UCSD-AML1 (cell line): ENCODE measurements around the gene MOB1B.
"Not testable (repeated sequence)": the region's sequence is repeated elsewhere in the genome, so short reads cannot be mapped to it uniquely, and the experiment has no call there.

Experiments
- DNase-seq: peaks from one replicate; lab custom pipeline; 2025; ENCODE audit not compliant: unreplicated experiment; lab: John Stamatoyannopoulos, UW

MOB1B gene

DNA sequence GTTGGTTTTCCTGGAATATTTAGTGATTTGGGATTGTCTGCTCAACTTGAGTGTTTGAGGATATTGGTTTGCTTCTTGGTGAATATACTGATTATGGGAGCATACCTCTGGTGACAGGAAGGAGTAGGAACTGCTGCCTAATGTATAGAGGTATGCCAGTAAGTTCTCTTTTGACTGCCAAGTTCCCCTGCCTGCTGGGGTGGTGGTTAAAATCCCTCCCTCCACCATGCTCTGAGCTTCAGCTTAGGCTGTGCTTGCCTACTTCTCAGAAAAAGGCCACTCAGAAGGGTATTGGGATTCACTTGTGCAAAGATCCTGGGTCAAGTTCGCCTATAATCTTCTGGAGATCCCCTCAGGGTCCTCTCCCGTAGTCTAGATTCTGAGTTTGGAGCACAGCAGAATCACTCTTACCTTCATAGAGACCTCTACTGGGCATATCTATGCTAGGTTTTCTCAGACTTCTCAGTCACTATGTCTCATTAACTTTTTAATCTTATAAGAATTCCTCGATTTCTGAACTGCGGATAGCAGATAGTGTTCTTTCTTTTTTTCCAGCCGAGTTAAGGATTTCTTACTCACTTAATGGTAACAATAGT is 46.6 kb downstream of the MOB1B start:
- DNase-seq = no peak

DNA sequence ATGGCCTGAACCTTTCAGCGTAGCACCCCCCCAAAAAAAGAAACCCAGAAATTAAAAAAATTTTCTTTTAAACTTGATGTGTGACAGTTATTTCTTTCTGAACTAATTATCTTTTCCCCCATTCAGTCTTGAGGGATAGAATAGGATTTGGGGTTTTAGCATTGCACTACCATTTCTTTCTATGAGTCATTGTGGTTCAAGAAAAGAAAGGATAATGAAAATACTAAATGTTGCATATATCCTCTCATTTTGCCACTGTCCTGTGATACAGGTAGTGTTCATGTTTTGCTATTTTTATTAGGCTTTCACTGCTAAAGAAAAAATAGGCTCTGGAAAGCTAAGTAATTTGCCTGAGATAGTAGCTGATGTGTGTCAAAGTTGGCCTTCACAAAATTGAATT is 51.9 kb downstream of the MOB1B start:
- DNase-seq = no peak

DNA sequence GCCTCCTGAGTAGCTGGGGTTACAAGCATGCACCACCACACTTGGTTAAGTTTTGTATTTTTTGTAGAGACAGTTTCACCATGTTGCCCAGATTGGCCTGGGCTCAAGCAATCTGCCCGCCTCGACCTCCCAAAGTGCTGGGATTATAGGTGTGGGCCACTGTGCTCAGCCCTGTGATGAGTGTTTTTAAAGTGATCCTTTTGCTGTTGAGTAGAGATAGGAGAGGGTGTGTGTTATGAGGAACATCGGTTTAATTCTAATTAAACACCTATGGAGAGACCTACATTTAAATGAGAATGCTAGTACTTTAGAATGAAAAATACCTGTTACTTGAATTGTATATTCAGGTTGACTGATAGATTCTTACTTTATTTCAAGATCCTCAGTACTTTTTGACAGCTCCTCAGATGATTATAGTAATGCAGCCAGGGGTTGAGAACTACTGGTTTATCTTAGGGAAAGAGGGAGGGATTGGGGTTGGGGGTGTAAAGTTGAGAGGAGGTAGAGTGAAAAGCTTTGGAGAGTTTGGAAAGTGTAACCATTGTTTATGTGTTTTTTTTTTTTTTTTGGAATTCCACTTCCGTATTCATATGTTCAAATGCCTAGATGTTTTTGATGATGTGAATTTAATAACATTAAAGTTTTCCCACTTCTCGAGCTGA is 54.5 kb downstream of the MOB1B start:
- no peak for DNase-seq

DNA sequence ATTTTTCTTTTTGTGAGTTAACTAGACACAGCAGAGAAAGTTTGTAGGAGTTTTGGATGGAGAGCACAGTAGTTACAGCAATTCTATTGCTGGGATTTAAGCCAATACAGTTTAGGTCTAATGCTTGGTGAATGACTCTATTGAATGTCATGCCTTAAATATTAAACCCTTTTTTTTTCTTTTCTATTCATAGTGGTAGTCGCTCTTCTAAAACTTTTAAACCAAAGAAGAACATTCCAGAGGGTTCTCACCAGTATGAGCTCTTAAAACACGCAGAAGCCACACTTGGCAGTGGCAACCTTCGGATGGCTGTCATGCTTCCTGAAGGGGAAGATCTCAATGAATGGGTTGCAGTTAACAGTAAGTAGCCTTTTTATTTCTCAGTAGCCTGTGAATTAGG is 56.5 kb downstream of the MOB1B start:
- no peak for DNase-seq

DNA sequence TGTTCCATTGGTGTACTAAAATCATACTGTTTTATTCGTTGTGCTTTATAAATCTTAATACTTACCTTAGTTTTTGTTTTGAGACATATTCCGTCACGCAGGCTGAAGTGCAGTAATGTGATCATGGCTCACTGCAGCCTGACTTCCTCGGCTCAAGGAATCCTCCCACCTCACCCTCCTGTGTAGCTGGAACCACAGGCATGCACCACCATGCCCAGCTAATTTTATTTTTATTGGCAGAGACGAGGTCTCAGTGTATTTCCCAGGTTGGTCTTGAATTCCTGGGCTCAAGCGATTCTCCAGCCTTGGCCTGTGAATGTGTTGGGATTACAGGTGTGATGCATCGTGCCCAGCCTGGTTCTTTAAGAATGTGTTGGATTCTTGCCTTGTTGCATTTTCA is 66.9 kb downstream of the MOB1B start:
- no peak for DNase-seq

DNA sequence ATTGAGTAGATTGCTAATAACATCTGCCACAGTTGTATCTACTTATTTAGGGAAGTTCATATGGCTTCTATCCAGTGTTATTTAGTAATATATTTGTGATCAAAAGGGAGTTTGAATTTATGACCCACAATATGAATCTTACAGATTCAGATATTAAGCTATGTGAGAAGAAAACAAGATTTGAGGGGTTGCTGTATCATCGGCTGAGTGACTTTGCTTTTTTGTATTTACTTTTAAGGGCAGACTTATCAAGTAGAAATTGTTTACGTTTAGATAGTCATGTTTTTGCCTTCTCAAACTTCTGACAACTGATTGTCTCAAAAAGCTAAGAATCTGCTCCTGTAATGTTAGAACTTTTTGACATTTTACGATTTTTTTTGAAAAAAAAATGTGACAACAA is 74.1 kb downstream of the MOB1B start:
- DNase-seq = no peak

DNA sequence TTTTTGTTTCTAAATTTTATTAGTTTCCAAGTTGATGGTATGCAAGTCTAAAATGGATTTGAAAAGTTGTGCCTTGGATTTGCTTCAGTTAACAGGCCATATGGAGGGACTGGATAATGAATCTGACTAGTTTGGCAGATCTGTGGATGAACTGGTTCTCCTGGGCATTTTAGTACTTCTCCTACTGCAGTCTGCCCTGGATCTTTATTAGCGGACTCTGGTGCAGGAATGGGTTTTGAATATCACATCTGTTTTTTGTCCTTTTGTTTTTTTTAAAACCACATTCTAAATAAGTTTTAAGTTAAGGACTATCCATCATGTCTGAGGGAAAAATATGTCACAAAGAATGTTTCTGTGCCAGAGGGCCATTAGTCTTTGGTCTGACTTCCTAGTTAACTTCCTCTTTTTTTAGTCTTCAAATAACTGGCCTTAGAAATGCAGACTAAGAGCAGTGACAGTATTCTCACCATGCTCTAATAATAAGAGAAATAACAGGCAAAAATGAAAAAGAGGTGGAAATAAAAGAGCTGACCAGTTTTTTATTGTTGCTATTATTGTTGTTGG is 77.4 kb downstream of the MOB1B start:
- peak; percentile 11 for DNase-seq

DNA sequence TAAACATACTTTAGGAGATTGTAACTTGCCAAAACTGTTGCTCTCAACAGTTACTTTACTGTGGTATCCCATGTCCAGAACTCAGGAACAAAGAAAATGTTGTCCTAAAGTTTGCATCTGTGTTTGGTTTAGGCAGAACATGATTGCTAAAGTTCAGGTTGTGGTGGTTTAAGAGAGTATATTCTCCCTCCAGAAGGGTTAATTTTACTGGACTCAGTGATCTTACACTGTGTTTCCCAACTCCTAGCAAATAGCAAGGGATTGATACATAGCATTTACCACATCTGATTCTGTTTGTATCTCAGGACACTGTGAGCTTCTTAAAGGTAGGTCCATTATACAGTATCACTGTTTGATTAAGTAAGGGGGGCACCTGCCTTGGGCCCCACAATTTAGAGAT is 78.0 kb downstream of the MOB1B start:
- DNase-seq = no peak

DNA sequence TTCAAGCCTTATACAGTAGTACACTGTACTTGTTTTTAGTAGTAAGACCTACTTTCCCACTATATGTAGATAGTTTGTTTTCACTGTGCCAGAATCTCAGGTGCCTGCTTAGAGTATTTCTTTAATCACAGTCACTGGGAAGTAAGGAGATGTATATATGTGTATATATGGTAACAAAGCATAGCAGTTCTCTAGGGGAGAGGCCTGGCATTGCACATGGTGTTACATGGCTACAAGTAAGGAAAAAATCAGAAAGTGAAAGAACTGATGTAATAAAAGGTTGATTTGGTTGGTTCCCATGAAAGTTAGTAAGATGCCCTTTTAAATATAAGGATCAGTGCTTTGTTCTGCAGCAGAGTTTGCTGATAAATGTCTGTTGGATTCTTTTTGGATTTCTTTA is 81.9 kb downstream of the MOB1B start:
- no peak for DNase-seq

DNA sequence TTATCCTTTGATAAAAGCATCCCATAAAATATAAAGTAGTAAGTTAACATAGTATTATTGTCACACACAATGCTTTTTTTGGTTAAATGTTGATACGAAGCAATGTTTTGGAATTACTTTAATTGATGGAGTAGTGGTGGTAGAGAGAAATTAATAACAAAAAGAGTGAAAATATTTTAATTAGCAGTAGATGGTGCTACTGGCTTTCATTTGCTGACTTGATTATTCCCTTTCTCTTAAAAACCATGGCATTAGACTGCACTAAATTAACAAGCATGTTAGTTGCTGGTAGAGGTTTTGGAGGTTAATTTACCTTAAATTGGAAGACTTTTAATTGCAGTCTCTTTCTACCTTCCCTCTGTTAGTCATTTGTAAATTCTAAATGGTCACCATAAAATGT is 82.4 kb downstream of the MOB1B start:
- DNase-seq = no peak

DNA sequence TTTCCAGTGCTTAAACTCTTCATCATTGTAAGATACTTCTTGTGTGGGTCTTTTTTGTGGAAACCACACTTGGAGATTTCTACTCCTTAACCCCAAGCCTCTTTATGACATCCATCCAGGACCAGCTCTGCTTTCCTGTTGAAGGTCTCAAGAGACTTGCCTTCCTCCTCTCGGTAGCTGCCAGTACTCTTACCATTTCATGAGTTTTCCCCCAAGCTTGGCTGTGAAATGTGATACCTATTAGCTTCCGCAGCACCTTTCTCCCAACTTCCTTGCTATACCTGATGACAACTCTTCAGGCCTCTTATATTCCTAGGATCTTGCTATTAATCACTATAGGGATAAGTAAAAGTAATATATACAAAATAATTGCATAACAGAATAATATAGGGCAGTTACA is 89.4 kb downstream of the MOB1B start:
- no peak for DNase-seq

DNA sequence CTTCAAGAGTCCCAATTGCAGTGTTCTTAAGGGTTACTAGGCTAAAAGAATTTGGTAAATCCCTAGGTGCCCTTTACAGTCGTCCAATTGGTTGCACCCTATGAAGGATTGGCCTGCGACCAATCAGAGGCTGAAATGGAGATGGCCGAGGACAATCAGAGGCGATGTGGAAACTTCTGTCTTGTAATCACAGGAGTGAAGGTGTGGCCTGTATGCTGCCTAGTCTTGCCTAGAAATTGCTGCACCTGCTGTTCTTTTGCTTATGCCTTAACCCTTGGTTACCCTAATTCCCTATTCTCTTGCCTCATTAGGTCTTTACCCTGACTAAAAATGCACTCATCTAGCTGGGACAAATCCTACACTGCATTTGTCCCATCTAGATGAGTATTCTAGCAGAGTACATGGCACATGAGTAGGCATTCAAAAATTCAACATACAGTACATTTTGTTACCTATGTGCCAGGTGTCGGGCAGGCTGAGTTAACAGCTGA is 90.3 kb downstream of the MOB1B start:
- peak; percentile 12 for DNase-seq

DNA sequence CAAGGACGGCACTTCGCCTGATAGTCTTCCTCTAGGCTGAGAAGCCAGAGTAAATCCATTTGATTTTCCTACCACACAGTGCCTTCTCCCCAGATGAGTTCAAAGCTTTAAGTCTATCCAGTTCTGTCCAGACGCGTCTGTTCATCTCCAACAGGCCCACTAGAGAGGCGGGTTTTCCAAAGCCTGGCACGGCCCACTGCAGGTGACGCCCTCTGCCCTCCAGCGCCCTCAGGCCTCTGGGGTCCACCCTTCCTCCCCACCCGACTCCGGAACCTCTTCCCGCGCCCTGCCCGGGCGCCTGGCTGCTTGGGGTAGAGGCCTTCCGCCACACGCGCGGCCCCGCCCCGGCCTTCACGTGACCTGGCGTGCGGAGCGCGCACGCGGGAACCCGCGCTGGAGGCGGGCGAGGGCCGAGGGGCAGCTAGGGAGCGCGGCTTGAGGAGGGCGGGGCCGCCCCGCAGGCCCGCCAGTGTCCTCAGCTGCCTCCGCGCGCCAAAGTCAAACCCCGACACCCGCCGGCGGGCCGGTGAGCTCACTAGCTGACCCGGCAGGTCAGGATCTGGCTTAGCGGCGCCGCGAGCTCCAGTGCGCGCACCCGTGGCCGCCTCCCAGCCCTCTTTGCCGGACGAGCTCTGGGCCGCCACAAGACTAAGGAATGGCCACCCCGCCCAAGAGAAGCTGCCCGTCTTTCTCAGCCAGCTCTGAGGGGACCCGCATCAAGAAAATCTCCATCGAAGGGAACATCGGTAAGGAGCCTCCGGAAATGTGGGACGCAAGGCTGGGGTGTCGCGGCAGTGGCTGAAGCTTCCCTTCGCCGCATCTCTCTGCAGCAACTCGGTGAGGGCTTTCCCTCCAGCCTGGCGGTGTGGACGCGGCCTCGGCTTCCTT is 91.3 kb downstream of the MOB1B start, which contains the start of gene DCK:
TSS of gene DCK (plus strand) at position 469 of the 888 bp plus-strand sequence. CDS start at position 656, 187 bp downstream.
- DNase-seq = peak; percentile 97

DNA sequence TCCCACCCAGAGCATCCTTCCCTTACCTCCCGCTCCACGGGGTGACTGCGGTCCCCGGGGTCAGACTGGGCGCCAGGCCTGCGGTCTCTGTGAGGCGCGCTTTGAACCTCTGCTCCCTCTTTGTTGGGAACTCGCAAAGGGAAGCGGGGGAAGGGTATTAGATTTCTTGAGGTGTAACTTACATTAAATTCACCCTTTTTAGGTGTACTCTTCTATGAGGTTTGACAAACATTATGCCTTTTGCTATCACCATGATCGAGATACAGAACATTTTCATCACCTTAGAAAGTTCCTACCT is 91.8 kb downstream of the MOB1B start:
- DNase-seq = no peak

DNA sequence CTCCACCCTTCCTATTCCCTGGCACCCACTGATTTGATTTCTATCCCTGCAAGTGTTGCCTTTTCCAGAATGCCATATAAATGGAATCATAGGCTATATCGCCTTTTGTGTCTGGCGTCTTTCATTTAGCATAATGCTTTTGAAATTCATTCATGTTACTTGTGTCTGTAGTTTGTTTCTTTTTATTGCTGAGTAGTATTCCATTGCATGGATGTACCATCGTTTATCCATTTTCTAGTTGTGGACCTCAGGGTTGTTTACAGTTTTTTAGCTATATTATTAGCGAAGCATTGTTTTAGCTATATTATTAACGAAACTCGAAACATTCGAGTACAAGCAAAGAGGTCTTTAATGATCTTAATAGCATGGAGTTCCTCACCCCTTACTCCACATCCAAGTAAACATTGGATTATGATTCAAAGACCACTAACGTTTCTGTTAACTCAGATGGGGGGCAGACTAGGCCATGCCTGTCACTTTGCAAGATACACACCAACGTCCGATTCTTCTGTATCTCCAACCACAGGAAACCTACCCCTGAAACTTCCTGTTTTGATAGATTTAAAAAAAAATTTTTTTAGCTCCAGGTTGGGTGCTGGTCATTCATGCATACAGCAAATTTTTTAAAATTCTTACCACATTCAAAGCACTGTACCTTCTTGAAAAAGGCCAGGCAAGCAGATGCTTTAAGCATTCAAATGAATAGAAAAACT is 92.4 kb downstream of the MOB1B start:
- DNase-seq = no peak

DNA sequence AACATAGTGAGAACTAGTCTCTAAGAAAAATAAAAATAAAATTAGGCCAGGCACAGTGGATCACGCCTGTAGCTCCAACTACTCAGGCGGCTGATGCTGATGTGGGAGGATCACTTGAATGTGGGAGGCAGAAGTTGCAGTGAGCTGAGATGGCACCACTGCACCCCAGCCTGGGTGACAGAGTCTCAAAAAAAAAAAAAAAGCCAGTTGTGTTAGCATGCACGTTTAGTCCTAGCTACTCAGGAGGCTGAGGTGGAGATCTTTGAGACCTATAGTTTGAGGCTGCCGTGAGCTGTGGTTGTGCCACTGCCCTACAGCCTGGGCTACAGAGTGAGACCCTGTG is 93.8 kb downstream of the MOB1B start:
- peak; percentile 24 for DNase-seq

DNA sequence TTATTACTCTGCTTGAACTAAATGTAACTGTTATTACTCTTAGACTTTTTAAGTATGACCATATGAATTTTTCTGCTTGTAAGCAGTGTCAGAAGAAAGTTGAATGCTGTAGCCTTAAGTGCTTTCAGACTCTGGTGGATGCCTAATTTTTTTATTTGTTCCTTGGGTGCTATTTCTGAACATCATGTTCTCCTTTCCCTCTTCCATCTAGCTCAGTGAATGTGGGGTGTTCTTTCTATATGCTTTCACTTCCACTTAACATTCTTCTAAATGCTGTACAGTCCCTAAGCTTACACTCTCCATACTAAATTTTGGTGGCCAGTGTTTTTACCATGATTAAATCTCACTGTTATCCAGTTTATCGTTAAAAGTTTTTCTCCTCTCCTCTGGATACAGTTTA is 94.9 kb downstream of the MOB1B start:
- DNase-seq = no peak

DNA sequence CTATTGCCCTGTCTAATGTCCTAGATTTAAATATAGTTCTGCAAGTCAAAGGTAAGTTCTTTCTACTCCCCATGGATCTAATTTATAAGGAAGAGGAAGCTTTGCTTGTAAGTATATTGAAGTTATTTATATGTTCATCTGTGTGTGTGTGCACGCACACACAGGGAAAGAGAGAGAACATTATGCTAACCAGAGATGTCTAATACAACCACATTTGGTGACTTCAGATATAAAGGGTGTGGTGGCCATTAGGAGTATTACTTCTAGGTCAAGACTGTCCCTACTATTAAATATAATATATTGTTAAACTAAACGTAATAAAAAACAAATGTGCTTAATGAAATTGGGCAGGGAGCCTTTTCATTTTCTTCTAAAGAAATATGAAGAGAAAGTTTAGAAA is 95.4 kb downstream of the MOB1B start:
- no peak for DNase-seq

DNA sequence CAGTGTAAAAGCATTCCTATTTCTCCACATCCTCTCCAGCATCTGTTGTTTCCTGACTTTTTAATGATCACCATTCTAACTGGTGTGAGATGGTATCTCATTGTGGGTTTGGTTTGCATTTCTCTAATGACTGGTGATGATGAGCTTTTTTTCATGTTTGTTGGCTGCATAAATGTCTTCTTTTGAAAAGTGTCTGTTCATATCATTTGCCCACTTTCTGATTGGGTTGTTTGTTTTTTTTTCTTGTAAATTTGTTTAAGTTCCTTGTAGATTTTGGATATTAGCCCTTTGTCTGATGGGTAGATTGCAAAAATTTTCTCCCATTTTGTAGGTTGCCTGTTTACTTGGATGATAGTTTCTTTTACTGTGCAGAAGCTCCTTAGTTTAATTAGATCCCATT is 97.5 kb downstream of the MOB1B start:
- DNase-seq = not testable (repeated sequence)

DNA sequence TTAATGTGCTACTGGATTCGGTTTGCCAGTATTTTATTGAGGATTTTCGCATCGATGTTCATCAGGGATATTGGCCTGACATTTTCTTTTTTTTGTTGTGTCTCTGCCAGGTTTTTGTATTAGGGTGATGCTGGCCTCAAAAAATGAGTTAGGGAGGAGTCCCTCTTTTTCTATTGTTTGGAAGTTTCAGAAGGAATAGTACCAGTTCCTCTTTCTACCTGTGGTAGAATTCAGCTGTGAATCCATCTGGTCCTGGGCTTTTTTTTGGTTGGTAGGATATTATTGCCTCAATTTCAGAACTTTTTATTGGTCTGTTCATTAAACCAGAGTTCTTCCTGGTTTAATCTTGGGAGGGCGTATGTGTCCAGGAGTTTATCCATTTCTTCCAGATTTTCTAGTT is 99.2 kb downstream of the MOB1B start:
- DNase-seq = not testable (repeated sequence)

DNA sequence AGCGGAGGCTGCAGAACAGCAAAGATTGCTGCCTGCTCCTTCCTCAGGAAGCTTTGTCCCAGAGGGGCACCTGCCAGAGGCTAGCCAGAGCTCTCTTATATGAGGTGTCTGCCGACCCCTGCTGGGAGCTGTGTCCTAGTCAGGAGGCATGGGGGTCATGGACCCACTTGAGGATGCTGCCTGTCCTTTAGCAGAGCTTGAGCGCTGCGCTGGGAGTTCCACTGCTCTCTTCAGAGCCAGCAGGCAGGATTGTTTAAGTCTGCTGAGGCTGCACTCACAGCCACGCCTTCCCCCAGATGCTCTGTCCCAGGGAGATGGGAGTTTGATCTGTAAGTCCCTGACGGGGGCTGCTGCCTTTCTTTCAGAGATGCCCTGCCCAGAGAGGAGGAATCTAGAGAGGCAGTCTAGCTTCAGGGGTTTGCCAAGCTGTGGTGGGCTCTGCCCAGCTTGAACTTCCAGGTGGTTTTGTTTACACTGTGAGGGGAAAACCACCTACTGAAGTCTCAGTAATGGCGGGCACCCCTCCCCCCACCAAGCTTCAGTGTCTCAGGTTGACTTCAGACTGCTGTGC is 102.2 kb downstream of the MOB1B start:
- peak; percentile 12 for DNase-seq
